Measurements from ENCODE around the gene NXN.
"Not testable (repeated sequence)": the region's sequence is repeated elsewhere in the genome, so short reads cannot be mapped to it uniquely, and the experiment has no call there.

Gene NXN

DNA sequence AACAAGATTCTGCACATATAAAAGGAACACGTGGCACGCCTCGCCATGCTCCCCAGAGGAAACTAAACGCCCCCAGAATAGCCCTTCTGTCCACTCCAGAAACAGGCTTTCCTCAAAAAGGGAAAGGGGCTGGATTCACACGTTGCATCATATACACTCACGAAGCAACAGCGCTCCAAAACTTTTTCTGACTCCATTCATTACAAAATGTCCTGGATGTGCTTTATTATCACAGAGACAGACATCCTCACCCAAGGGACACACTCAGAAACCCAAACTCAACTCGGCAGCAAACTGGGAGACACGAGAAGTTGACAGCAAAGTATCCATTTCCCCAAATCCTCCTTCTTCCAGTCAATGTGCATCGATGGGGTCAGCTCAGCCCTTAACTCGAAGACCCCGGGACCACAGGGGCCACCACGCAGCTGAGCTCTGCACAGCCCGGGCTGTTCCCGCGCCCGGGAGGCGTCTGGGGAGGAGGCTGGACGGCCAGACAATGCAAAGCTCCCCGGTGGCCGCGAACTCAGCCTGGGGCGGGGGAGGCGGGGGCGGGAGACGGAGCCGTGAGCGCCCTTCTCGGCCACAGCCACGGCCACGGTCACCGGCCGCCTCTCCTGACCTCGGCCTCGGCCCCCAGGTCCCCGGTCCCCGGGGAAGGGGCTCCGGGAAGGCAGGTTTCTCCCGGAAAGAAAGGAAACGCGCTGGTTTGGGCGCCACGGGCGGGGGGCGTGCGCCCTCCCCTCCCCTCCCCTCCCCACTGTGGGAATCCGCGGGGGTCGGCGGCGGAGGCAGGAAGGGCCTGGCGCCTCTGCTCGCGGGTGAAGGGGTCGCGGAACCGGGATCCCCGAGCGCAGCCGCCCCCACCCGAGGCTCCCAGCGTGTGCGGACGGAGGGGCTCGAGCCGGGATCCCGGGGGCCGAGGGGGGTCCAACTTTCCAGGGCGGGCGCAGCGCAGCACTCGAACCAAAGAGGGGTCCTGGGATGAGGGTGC lies 1.2 kb downstream of the NXN start:
- 1% methylated on average over 34 to 40 of the region's 72 CpGs for WGBS, 2 experiments (ENCODE audit: insufficient coverage in 2 of 2)
- peak overlapping the region; percentile 65 for H3K27ac ChIP-seq (ENCODE audit: low read depth, low read length, severe bottlenecking)
- no peaks in the 10 kb centered on the region for H3K9me3 ChIP-seq (ENCODE audit: control insufficient read depth, low read length)
- H3K4me3 ChIP-seq (ENCODE audit: extremely low read depth, insufficient read depth, low read length, poor library complexity, severe bottlenecking) = peak overlapping the region; percentile 82
- H3K4me1 ChIP-seq (ENCODE audit: control insufficient read depth, insufficient read depth, low read length, poor library complexity, severe bottlenecking) = peaks cover 23% of the 10 kb centered on the region
- H3K36me3 ChIP-seq (ENCODE audit: control insufficient read depth, insufficient read depth, low read length) = peaks cover 7% of the 10 kb centered on the region

DNA sequence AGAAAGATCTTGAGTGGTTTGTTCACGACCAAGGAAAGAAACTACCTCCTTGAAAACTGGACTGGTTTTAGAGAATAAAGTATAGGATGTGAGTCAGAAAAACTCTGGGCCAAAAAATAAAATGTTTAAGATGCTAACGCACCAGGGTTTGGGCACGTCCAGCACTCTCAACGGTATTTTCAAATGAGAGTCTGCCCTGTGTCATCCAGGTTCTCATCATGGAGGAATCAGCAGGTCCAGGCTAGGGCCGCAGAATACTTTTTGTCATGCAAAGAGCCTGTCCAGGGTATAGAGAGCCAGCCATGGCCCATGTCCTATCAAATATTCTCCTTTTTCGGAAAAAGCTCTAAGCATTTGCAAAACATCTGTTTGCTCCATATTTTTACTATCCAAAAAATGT lies 2.4 kb downstream of the NXN start:
- peaks cover 11% of the 10 kb centered on the region for H3K36me3 ChIP-seq (ENCODE audit: control insufficient read depth, insufficient read depth, low read length)
- peaks cover 23% of the 10 kb centered on the region for H3K4me1 ChIP-seq (ENCODE audit: control insufficient read depth, insufficient read depth, low read length, poor library complexity, severe bottlenecking)
- 37 to 41% methylated on average over 6 of the region's 6 CpGs for WGBS, 2 experiments (ENCODE audit: insufficient coverage in 2 of 2)
- no peak overlapping the region for H3K27ac ChIP-seq (ENCODE audit: low read depth, low read length, severe bottlenecking)
- peak overlapping the region; percentile 82 for H3K4me3 ChIP-seq (ENCODE audit: extremely low read depth, insufficient read depth, low read length, poor library complexity, severe bottlenecking)
- no peaks in the 10 kb centered on the region for H3K9me3 ChIP-seq (ENCODE audit: control insufficient read depth, low read length)

DNA sequence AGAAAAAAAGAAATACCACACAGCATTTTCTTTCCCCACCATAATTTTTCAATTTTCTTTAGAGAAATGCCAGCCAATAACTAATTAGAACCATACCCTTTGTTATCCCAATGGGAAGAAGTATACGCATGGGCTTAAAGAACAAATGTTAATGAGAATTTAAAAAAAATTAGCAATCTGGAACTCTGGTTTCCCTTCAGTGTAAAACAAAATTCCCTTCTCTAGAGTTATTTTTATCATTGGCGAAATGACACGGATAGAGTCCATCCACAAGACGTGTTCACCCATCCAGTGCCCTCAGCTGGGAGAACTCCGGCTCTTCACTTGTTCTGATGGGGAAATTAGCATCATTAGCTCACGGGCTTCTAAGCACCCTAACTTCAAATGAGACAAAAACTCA lies 3.3 kb downstream of the NXN start:
- peaks cover 21% of the 10 kb centered on the region for H3K4me1 ChIP-seq (ENCODE audit: control insufficient read depth, insufficient read depth, low read length, poor library complexity, severe bottlenecking)
- no peaks in the 10 kb centered on the region for H3K9me3 ChIP-seq (ENCODE audit: control insufficient read depth, low read length)
- no peak overlapping the region for H3K4me3 ChIP-seq (ENCODE audit: extremely low read depth, insufficient read depth, low read length, poor library complexity, severe bottlenecking)
- peaks cover 20% of the 10 kb centered on the region for H3K36me3 ChIP-seq (ENCODE audit: control insufficient read depth, insufficient read depth, low read length)
- no peak overlapping the region for H3K27ac ChIP-seq (ENCODE audit: low read depth, low read length, severe bottlenecking)
- 88 to 93% methylated on average over 4 of the region's 6 CpGs for WGBS, 2 experiments (ENCODE audit: insufficient coverage in 2 of 2)

DNA sequence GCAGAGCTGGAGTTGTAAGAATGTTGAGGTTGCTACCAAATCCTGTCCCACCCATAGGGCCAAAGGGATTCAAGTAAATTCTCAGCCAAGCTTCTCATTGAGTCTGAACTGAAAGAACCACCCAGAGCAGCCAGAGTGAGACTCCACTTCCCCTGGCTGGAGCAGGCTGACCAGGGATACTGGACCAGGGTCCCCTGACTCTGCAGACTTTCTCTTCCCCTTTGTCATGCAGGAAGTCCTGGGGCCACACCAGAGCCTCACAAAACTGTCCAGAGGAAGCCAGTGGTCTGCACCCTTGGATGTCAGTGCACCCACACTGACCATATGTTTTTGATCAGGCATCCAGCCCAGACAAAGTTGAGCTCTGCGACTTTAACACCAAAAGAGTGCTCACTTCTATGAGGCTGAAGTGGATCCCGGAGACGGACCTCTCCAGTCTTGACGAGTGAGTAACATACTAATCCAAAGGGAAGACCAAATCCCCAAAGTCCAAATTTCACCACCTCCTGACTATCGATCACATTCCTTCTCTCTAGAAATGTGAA lies 4.1 kb downstream of the NXN start:
- Histone ChIP-seq H3K36me3 (ENCODE audit: control insufficient read depth, insufficient read depth, low read length) (peaks cover 22% of the 10 kb centered on the region), H3K4me1 (ENCODE audit: control insufficient read depth, insufficient read depth, low read length, poor library complexity, severe bottlenecking) (peaks cover 24% of the 10 kb centered on the region), H3K4me3 (ENCODE audit: extremely low read depth, insufficient read depth, low read length, poor library complexity, severe bottlenecking) (no peak overlapping the region), H3K27ac (ENCODE audit: low read depth, low read length, severe bottlenecking) (no peak overlapping the region), H3K9me3 (ENCODE audit: control insufficient read depth, low read length) (no peaks in the 10 kb centered on the region)
- WGBS, 2 experiments (ENCODE audit: insufficient coverage in 2 of 2) = 80 to 88% methylated on average over 4 of the region's 5 CpGs

DNA sequence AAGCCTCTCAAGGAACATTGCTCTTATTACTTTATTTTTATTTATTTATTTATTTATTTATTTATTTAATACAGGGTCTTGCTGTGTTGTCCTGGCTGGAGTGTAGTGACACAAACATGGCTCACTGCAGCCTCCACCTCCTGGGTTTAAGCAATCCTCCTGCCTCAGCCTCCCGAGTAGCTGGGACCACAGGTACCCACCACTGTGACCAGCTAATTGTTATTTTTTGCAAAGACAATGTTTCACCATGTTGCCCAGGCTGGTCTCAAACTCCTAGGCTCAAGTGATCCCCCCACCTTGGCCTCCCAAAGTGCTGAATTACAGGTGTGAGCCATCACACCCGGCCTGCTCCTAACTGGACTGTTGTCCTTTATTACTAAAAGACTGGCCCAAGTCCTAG lies 4.8 kb downstream of the NXN start:
- H3K27ac ChIP-seq (ENCODE audit: low read depth, low read length, severe bottlenecking); H3K9me3 ChIP-seq (ENCODE audit: control insufficient read depth, low read length); H3K4me3 ChIP-seq (ENCODE audit: extremely low read depth, insufficient read depth, low read length, poor library complexity, severe bottlenecking): not testable (repeated sequence)
- Histone ChIP-seq H3K36me3 (ENCODE audit: control insufficient read depth, insufficient read depth, low read length) (peaks cover 22% of the 10 kb centered on the region), H3K4me1 (ENCODE audit: control insufficient read depth, insufficient read depth, low read length, poor library complexity, severe bottlenecking) (peaks cover 27% of the 10 kb centered on the region)
- whole genome bisulfite sequencing, 2 experiments (ENCODE audit: insufficient coverage in 2 of 2) = 90 to 100% methylated on average over 1 to 2 of the region's 2 CpGs

DNA sequence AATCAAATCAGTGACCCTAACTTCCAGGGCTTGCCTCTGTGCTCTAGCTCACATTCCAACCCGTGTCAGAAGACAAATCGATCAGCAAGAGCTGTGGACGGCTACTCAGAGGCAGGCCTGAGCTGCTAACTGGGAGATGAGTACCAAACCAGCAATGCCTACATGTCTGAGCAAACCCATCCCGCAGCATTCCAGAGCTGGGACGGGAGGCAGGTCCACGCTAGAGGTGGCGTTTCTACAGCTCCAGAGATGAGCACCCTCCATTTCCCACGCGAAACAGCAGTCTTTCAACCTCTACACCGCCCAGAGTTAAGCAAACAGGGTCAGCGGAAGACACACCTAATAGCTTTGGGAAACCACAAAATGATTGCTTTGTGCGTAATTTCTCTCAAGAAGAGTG lies 6.5 kb downstream of the NXN start:
- WGBS, 2 experiments (ENCODE audit: insufficient coverage in 2 of 2) = 94 to 96% methylated on average over 12 of the region's 12 CpGs
- Histone ChIP-seq H3K36me3 (ENCODE audit: control insufficient read depth, insufficient read depth, low read length) (peaks cover 33% of the 10 kb centered on the region), H3K4me3 (ENCODE audit: extremely low read depth, insufficient read depth, low read length, poor library complexity, severe bottlenecking) (no peak overlapping the region), H3K4me1 (ENCODE audit: control insufficient read depth, insufficient read depth, low read length, poor library complexity, severe bottlenecking) (peaks cover 32% of the 10 kb centered on the region), H3K27ac (ENCODE audit: low read depth, low read length, severe bottlenecking) (no peak overlapping the region), H3K9me3 (ENCODE audit: control insufficient read depth, low read length) (no peaks in the 10 kb centered on the region)

DNA sequence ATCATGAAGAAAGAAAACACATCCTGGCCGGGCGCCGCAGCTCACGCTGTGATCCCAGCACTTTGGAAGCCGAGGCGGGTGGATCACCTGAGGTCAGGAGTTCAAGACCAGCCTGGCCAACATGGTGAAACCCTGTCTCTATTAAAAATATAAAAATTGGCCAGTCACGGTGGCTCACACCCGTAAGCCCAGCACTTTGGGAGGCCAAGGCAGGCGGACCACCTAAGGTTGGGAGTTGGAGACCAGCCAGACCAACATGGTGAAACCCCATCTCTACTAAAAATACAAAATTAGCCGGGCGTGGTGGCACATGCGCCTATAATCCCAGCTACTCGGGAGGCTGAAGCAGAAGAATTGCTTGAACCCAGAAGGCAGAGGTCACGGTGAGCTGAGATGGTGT lies 7.7 kb downstream of the NXN start:
- WGBS, 2 experiments (ENCODE audit: insufficient coverage in 2 of 2) = 93 to 95% methylated on average over 12 to 14 of the region's 14 CpGs
- not testable (repeated sequence) for H3K27ac ChIP-seq (ENCODE audit: low read depth, low read length, severe bottlenecking); H3K4me3 ChIP-seq (ENCODE audit: extremely low read depth, insufficient read depth, low read length, poor library complexity, severe bottlenecking); H3K9me3 ChIP-seq (ENCODE audit: control insufficient read depth, low read length)
- Histone ChIP-seq H3K36me3 (ENCODE audit: control insufficient read depth, insufficient read depth, low read length) (peaks cover 39% of the 10 kb centered on the region), H3K4me1 (ENCODE audit: control insufficient read depth, insufficient read depth, low read length, poor library complexity, severe bottlenecking) (peaks cover 34% of the 10 kb centered on the region)

DNA sequence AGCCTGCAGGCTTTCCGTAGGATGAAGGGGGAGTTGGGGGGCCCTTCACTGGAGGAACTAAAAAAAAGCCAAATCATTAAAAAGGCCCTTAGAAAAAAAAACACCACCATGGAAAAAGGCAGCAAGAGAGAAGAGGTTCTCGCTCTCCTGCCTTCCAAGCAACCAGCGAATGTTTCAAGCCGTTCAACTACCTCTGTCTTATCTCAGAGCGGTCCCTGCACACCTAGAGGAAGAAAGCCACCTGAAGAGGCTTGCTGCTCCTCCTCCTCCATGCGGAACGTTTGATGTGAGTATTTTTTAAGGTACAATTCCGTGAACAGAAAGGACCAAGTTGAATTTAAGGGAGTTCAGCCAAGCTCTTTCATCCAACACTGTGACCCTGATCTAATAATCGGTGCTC lies 9.2 kb downstream of the NXN start:
- Histone ChIP-seq H3K36me3 (ENCODE audit: control insufficient read depth, insufficient read depth, low read length) (peaks cover 39% of the 10 kb centered on the region), H3K4me1 (ENCODE audit: control insufficient read depth, insufficient read depth, low read length, poor library complexity, severe bottlenecking) (peaks cover 31% of the 10 kb centered on the region), H3K4me3 (ENCODE audit: extremely low read depth, insufficient read depth, low read length, poor library complexity, severe bottlenecking) (no peak overlapping the region), H3K27ac (ENCODE audit: low read depth, low read length, severe bottlenecking) (peak overlapping the region; percentile 47), H3K9me3 (ENCODE audit: control insufficient read depth, low read length) (no peaks in the 10 kb centered on the region)
- 79 to 84% methylated on average over 3 to 8 of the region's 9 CpGs for WGBS, 2 experiments (ENCODE audit: insufficient coverage in 2 of 2)

DNA sequence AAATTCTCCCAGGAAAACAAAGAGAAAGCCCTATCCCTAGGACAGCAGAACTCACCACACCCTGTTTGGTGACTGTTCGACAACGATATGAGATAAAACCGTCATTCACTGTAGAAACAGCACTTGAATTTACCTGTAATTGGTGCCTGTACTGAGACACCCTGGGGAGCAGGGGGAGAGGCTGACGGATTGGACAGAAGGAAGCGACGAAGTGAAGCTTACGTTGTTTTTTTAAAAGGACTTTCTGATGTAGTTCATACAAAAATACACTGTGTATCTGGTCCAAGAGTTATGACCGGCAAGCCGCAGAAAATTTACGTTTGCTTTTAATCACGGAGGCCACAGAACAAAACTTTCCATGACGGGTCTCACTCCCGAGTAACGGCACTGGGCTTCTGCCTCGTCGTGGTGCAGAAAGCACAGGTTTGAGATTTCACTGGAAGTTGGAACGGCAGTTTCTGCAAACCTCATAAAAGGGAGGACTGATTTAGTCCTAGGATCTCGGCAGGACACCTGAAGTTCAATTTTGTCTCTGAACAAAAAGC lies 9.7 kb downstream of the NXN start:
- Histone ChIP-seq H3K4me1 (ENCODE audit: control insufficient read depth, insufficient read depth, low read length, poor library complexity, severe bottlenecking) (peaks cover 31% of the 10 kb centered on the region), H3K27ac (ENCODE audit: low read depth, low read length, severe bottlenecking) (peak overlapping the region; percentile 47), H3K9me3 (ENCODE audit: control insufficient read depth, low read length) (no peaks in the 10 kb centered on the region), H3K36me3 (ENCODE audit: control insufficient read depth, insufficient read depth, low read length) (peaks cover 35% of the 10 kb centered on the region), H3K4me3 (ENCODE audit: extremely low read depth, insufficient read depth, low read length, poor library complexity, severe bottlenecking) (no peak overlapping the region)
- WGBS, 2 experiments (ENCODE audit: insufficient coverage in 2 of 2) = 87% methylated on average over 16 to 18 of the region's 18 CpGs

DNA sequence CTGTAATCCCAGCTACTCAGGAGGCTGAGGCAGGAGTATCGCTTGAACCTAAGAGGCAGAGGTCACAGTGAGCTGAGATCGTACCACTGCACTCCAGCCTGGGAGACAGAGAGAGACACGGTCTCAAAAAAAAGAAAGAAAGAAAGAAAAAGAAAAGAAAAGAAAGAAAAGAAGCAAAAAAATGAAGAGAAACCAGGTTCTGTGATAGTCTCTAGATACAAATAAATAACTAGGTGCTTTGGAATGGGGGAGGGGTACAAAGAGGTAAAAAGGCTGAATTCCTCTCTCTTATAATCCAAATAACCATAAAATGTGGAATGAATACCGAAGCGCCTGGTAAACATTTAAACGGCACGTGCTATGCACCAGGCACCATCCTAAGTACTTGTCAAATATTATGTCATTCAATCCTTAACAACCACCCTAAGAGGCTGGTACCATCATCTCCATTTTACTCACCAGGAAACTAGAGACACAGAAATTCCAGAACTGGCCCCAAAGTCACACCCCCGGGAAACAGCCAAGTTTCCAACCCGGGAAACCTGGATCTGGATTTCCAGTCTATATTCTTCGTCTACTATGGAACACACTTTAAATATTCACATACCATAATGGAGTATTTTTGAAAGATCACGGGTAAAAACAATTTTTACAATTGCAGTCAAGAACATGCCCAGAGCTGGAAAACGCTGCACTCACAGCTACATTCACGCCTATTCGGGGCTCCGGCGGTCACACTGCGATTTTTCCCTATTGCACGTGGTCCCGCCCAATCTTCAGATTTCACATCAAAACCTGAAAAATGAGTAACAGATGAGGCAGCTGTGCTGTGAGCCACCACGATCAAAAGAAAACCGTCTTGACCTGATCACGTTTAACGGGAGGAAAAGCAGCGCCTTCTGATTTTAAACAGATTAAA lies 10.5 kb downstream of the NXN start:
- peaks cover 34% of the 10 kb centered on the region for H3K36me3 ChIP-seq (ENCODE audit: control insufficient read depth, insufficient read depth, low read length)
- H3K4me1 ChIP-seq (ENCODE audit: control insufficient read depth, insufficient read depth, low read length, poor library complexity, severe bottlenecking) = peaks cover 38% of the 10 kb centered on the region
- H3K9me3 ChIP-seq (ENCODE audit: control insufficient read depth, low read length) = no peaks in the 10 kb centered on the region
- WGBS, 2 experiments (ENCODE audit: insufficient coverage in 2 of 2) = 93 to 94% methylated on average over 23 of the region's 24 CpGs
- H3K4me3 ChIP-seq (ENCODE audit: extremely low read depth, insufficient read depth, low read length, poor library complexity, severe bottlenecking) = no peak overlapping the region
- H3K27ac ChIP-seq (ENCODE audit: low read depth, low read length, severe bottlenecking) = no peak overlapping the region

All from mesodermal cell (in vitro differentiated cells).